CD4-positive, alpha-beta T cell (primary cell): ENCODE data around the gene UBA52. TPM values are rescaled to one million over a fixed set of nuclear protein-coding genes. Genes with fewer than 3 reads are reported as not detected.

ENCODE experiments used
- ATAC-seq: fragments of 200-7000 bp; cut with Tn5 transposase; one replicate; pipeline ENCODE4 v1.10.0; 2022; ENCODE audit warnings: mild to moderate bottlenecking; ENCODE audit not compliant: poor library complexity
- CTCF ChIA-PET: fragments of 350-600 bp; sonication (Branson Sonifier 250); formaldehyde crosslinking; loops from one replicate; lab custom pipeline; 2021; ENCODE audit warnings: antibody characterized with exemption, inconsistent platforms; lab: Charles Lee
- POLR2A ChIA-PET: fragments of 350-600 bp; sonication (Branson Sonifier 250); formaldehyde crosslinking; loops from one replicate; lab custom pipeline; 2021; ENCODE audit warnings: antibody characterized with exemption, inconsistent platforms; lab: Charles Lee
- DNase-seq, 14 experiments: peaks; one replicate each; pipeline ENCODE4 v3.0.0-alpha.2; 2013 to 2020; ENCODE audit warnings: mixed read lengths in 2 of 14
- H3K27ac ChIP-seq, 2 donors: one replicate each; pipeline versions ENCODE4 v1.5.1 to v1.7.0; 2013; ENCODE audit warnings: low read length in 2 of 2, low read depth in 1 of 2, mild to moderate bottlenecking in 1 of 2
- H3K27me3 ChIP-seq, 2 experiments: 1 replicate in 1 of 2; 2 replicates in 1 of 2; pipeline versions ENCODE4 v1.6.1 to v1.7.0; 2013; ENCODE audit warnings: low read length in 2 of 2, control low read depth in 1 of 2, mild to moderate bottlenecking in 1 of 2, moderate library complexity in 1 of 2; ENCODE audit not compliant: insufficient read depth in 2 of 2, control insufficient read depth in 1 of 2
- H3K36me3 ChIP-seq: one replicate; pipeline ENCODE4 v1.6.1; 2013; ENCODE audit warnings: low read length, control low read depth; ENCODE audit not compliant: insufficient read depth
- H3K4me1 ChIP-seq: one replicate; pipeline ENCODE4 v1.6.1; 2013; ENCODE audit warnings: low read length, control low read depth; ENCODE audit not compliant: insufficient read depth
- H3K4me3 ChIP-seq: one replicate; pipeline ENCODE4 v1.5.1; 2013; ENCODE audit warnings: mild to moderate bottlenecking, low read length, moderate library complexity
- H3K9me3 ChIP-seq, 2 experiments: 1 replicate in 1 of 2; 2 replicates in 1 of 2; pipeline versions ENCODE4 v1.6.1 to v1.7.0; 2013; ENCODE audit warnings: low read length in 2 of 2, mild to moderate bottlenecking in 2 of 2, control low read depth in 1 of 2, moderate library complexity in 1 of 2; ENCODE audit not compliant: control insufficient read depth in 1 of 2, insufficient read depth in 1 of 2
- H3K27ac Mint-ChIP-seq: one replicate; pipeline ENCODE4 v1.8.0; 2020; ENCODE audit warnings: mixed read lengths
- H3K27me3 Mint-ChIP-seq: one replicate; pipeline ENCODE4 v1.8.0; 2021; ENCODE audit warnings: mixed read lengths
- H3K36me3 Mint-ChIP-seq: one replicate; pipeline ENCODE4 v1.8.0; 2021; ENCODE audit warnings: low read depth, mixed read lengths
- H3K4me1 Mint-ChIP-seq: one replicate; pipeline ENCODE4 v1.8.0; 2021; ENCODE audit warnings: low read depth, mixed read lengths
- H3K4me3 Mint-ChIP-seq: one replicate; pipeline ENCODE4 v1.8.0; 2020; ENCODE audit warnings: mild to moderate bottlenecking, mixed read lengths
- H3K9me3 Mint-ChIP-seq: one replicate; pipeline ENCODE4 v1.8.0; 2020; ENCODE audit warnings: mixed read lengths
- intact Hi-C, 2 experiments: fragments of 100-400 bp; cut with DNase I in 1 of 2; cut with micrococcal nuclease in 1 of 2; formaldehyde crosslinking; loops; one replicate each; pipeline versions ENCODE4 v1.15.1 to v1.9.0; 2023 to 2025; cut with DNase I, micrococcal nuclease
- total RNA-seq, 174 experiments: library from RNA in 2 of 174; stranded (reverse) in 2 of 174; gene quantifications; one replicate each; pipeline ENCODE4 v1.2.3 and lab custom pipeline; 2021 to 2026
- TF ChIP-seq, protein P1 (sequence below): fragments of 200-600 bp; IDR thresholded peaks from one replicate; pipeline ENCODE4 v1.8.0; 2022; ENCODE audit warnings: antibody characterized with exemption, mild to moderate bottlenecking

Gene UBA52
- total RNA-seq, 2 experiments from 2014 or later = 2,255 to 2,378 TPM

DNA sequence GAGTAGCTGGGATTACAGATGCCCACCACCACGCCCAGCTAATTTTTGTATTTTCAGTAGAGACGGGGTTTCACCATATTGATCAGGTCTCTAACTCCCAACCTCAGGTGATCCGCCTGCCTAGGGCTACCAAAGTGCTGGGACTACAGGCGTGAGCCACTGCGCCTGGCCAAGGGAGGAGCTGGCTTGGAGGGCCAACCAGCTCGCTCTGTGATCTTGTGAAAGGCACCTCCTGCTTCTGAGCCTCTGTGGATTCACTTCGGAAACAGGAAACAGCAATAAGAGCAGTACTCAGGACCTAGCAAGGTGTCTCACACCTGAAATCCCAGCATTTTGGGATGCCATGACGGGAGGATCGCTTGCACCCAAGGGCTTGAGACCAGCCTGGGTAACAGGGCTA lies 47.8 kb upstream of the UBA52 start:
- Mint-ChIP-seq H3K4me3 (no peak overlapping the region), H3K9me3 (no peaks in the 10 kb centered on the region), H3K36me3 (peaks cover 6% of the 10 kb centered on the region), H3K27ac (peak overlapping the region; percentile 86), H3K4me1 (peaks cover 13% of the 10 kb centered on the region), H3K27me3 (no peaks in the 10 kb centered on the region)
- Histone ChIP-seq H3K27ac (no peak overlapping the region), H3K4me3 (no peak overlapping the region), H3K36me3 (peaks cover 3% of the 10 kb centered on the region), H3K4me1 (peaks cover 30% of the 10 kb centered on the region), H3K9me3 (no peaks in the 10 kb centered on the region), H3K27me3 (no peaks in the 10 kb centered on the region)
- ATAC-seq (no peak), DNase-seq (no peak)
- CTCF ChIA-PET = no interaction called here
- POLR2A ChIA-PET = interaction anchor here (1.0 to 5.1 kb wide), 5 partner anchors 10 to 65 kb away, joined by 3 to 59 read pairs (median 4); partner anchors contain the start of genes REX1BD and UBA52
- TF ChIP-seq, protein P1, sequence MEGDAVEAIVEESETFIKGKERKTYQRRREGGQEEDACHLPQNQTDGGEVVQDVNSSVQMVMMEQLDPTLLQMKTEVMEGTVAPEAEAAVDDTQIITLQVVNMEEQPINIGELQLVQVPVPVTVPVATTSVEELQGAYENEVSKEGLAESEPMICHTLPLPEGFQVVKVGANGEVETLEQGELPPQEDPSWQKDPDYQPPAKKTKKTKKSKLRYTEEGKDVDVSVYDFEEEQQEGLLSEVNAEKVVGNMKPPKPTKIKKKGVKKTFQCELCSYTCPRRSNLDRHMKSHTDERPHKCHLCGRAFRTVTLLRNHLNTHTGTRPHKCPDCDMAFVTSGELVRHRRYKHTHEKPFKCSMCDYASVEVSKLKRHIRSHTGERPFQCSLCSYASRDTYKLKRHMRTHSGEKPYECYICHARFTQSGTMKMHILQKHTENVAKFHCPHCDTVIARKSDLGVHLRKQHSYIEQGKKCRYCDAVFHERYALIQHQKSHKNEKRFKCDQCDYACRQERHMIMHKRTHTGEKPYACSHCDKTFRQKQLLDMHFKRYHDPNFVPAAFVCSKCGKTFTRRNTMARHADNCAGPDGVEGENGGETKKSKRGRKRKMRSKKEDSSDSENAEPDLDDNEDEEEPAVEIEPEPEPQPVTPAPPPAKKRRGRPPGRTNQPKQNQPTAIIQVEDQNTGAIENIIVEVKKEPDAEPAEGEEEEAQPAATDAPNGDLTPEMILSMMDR = no peak
- intact Hi-C loops = loop anchor here (2.0 to 10.0 kb wide), 5 partner anchors 63 to 395 kb away; partner anchors contain the start of genes COPE (in 2 of the 2), DDX49 (in 2 of the 2), REX1BD (in 1 of the 2) and UPF1 (in 1 of the 2)

DNA sequence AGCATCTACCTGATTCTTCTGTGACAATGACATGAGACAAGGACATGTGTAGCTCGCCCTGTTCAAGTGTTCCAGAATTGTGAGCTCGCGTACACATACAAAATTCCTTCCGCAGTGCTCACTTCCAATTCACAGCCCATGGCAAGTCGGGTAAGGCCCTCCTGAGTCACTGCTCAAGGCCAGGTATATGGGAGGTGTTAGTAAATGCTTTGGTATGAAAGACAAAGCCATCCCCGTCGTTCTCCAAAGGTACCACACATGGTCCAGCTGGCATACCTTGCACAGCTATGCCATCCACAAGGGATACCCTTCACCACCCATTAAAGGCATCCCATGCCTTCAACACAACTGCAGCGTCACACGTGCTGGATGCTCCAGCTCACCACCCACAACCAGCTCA lies 45.3 kb upstream of the UBA52 start:
- no peak overlapping the region for H3K27ac Mint-ChIP-seq

DNA sequence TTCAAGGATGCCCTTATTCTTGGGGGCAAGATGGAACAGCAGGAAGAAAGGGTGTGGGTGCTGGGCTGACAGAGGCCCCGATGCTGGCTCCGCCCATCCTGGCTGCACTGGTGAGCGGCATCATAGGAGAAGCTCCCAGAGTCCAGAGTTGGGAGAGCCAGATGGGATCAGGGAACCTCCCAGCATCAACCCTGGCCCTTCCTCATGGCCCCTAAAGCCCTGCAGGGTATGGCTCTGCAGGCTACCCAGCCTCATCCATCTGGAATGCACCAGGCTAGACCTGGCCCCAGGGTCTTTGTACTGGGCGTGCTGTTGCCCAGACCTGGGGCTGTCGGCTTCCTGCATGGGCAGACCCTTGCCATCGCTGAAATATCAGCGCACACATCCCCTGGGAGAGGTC lies 41.9 kb upstream of the UBA52 start:
- Mint-ChIP-seq H3K4me1 (no peaks in the 10 kb centered on the region), H3K27ac (no peak overlapping the region), H3K27me3 (no peaks in the 10 kb centered on the region), H3K4me3 (no peak overlapping the region), H3K36me3 (peaks cover 19% of the 10 kb centered on the region), H3K9me3 (no peaks in the 10 kb centered on the region)
- Histone ChIP-seq H3K27ac (no peak overlapping the region), H3K36me3 (peaks cover 22% of the 10 kb centered on the region), H3K27me3 (no peaks in the 10 kb centered on the region), H3K4me1 (no peaks in the 10 kb centered on the region), H3K9me3 (no peaks in the 10 kb centered on the region), H3K4me3 (no peak overlapping the region)
- CTCF ChIA-PET = interaction anchor here (1.6 kb wide), 1 partner anchor 10 kb away, joined by 4 read pairs; no protein-coding TSS in a partner anchor
- ATAC-seq (no peak), DNase-seq (no peak)
- intact Hi-C loops = loop anchor here in 1 of 2 experiments (10.0 kb wide), 1 partner anchor 175 kb away; no protein-coding TSS in a partner anchor
- TF ChIP-seq, protein P1 = no peak
- POLR2A ChIA-PET = no interaction called here

More for the DNA sequence above, 45.3 kb upstream of the UBA52 start:
- H3K27me3 ChIP-seq = no peaks in the 10 kb centered on the region
- intact Hi-C loops = loop anchor here in 1 of 2 experiments (10.0 kb wide), 1 partner anchor 178 kb away; no protein-coding TSS in a partner anchor
- H3K9me3 ChIP-seq = no peaks in the 10 kb centered on the region
- H3K4me1 Mint-ChIP-seq = peaks cover 6% of the 10 kb centered on the region
- peaks cover 9% of the 10 kb centered on the region for H3K36me3 Mint-ChIP-seq
- no peak overlapping the region for H3K27ac ChIP-seq
- H3K36me3 ChIP-seq = peaks cover 1% of the 10 kb centered on the region
- no peaks in the 10 kb centered on the region for H3K9me3 Mint-ChIP-seq
- TF ChIP-seq, protein P1 = no peak
- ATAC-seq (no peak), DNase-seq (no peak)
- H3K27me3 Mint-ChIP-seq = no peaks in the 10 kb centered on the region
- POLR2A ChIA-PET = no interaction called here
- CTCF ChIA-PET = no interaction called here
- peaks cover 7% of the 10 kb centered on the region for H3K4me1 ChIP-seq
- H3K4me3 ChIP-seq = no peak overlapping the region
- H3K4me3 Mint-ChIP-seq = no peak overlapping the region
